NCI-H1417 treated with DMSO at 0.1 percent for 48 hours (cell line): ENCODE results near the gene DYNC1H1.

ENCODE experiments used
- DNase-seq: peaks from one replicate; lab custom pipeline; 2025; lab: John Stamatoyannopoulos, UW

DYNC1H1 gene

GRCh38 chr14:101997429-101998336 lies 33.3 kb downstream of the DYNC1H1 start:
- no peak for DNase-seq

- no peak for DNase-seq
Measured at GRCh38 chr14:102000902-102001301, 36.5 kb downstream of the DYNC1H1 start.

DNA sequence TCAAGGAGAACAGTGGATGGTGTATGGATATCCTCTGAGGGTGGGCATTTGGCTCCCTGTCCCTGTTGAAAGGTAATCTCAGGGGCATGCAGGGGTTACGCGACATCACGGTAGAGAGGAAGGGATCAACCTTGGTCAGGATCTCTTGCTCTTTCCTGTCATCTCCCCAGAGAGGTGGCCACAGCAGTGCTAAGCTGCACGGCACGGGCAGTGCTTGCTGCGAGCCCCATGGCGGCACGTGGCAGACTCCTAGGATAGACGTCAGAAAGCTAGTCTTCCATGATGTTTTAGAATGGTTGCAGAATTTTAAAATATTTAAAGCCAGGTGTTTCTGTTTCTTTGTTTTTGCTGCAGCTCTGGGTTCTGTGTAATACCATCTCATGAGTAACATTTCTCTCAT lies 41.0 kb downstream of the DYNC1H1 start:
- no peak for DNase-seq

GRCh38 chr14:102007916-102008418 lies 43.6 kb downstream of the DYNC1H1 start:
- DNase-seq = no peak

- no peak for DNase-seq
Measured at GRCh38 chr14:102008891-102009290, 44.5 kb downstream of the DYNC1H1 start.

DNA sequence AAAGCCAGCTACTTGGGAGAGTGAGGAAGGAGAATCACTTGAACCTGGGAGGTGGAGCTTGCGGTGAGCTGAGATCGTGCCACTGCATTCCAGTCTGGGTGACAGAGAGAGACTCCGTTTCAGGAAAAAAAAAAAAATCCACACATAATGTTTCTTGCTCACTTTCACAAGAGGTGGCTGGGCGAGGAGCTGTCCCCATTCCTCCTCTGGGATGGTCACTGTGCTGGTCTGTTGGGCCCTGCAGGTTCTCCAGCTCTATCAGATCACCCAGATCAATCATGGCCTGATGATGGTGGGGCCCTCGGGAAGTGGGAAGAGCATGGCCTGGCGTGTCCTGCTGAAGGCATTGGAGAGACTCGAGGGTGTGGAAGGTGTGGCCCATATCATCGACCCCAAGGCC lies 47.3 kb downstream of the DYNC1H1 start:
- DNase-seq = no peak

DNA sequence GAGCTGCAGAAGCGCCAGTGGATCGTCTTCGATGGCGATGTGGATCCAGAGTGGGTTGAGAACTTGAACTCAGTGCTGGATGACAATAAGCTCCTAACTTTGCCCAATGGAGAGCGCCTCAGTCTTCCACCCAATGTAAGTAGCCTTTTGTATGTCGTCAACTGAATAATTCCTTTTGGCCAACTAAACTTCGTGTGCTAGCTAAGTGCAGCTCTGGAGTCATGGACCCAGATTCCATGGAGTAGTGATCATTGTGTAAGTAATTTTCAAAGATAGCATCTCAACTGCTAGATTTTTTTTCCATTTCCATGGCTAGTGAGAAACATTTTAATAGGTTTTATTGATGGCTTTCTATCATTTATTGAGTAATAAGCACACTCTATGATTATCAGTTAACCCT lies 48.0 kb downstream of the DYNC1H1 start:
- no peak for DNase-seq

DNA sequence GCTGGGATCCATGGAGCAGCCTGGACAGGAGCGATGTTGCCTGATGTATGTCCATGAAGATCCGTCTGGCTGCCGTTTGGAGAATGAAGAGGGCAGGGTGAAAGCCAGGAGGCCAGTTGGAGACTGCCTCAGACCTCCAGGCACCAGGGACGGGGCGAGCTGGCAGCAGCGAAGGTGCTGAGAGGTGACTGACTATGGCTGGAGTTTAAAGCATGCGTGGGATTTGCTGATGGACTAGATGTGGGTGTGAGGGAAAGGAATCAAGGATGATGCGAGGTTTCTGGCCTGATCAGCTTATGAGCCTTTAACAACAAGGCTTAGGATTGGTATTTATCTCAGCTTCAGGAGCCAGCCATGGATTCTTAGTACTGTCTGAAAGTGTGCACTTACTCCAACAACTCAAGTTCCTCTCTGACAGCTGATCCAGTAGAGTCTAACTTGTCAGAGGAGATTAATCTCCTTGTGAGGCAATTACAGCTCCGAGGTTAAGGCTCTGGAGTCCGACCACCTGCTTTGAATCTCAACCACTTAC lies 49.4 kb downstream of the DYNC1H1 start:
- no peak for DNase-seq

- DNase-seq = no peak
Measured at GRCh38 chr14:102015045-102015685, 50.8 kb downstream of the DYNC1H1 start.

DNA sequence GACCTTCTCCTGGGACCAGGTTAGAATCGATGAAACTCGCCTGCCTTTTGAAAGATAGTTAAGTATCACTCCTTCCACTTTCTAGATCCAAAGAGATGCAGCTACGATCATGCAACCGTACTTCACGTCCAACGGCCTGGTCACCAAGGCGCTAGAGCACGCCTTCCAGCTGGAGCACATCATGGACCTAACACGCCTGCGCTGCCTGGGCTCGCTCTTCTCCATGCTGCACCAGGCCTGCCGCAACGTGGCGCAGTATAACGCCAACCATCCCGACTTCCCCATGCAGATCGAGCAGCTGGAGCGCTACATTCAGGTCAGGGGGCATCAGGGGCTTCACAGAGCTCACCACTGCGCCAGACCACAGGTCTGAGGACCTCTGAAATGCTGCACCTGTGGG lies 51.4 kb downstream of the DYNC1H1 start:
- DNase-seq = no peak

DNA sequence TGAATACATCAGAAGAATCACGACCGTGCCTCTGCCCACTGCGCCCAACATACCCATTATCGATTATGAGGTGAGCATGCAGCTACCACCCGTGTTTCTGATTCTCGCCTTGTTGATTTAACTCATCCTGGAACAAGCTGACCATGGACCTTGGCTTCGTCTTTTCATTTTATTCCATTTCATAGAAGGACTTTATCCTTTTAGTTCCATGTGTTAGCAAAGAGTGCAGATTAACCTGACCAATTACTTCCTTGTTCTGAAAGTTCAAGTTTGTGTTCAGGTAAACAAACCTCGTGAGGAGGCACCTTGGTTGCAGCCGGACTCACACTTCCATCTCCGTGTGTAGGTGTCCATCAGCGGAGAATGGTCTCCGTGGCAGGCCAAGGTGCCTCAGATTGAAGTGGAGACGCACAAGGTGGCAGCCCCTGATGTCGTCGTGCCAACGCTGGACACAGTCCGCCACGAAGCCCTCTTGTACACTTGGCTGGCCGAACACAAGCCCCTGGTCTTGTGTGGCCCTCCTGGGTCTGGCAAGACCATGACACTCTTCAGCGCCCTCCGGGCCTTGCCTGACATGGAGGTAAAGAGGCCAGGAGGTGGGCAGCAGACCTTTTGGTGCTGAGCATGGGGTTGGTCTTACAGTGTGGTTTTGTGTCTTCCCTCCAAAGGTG lies 52.2 kb downstream of the DYNC1H1 start:
- DNase-seq = no peak

DNA sequence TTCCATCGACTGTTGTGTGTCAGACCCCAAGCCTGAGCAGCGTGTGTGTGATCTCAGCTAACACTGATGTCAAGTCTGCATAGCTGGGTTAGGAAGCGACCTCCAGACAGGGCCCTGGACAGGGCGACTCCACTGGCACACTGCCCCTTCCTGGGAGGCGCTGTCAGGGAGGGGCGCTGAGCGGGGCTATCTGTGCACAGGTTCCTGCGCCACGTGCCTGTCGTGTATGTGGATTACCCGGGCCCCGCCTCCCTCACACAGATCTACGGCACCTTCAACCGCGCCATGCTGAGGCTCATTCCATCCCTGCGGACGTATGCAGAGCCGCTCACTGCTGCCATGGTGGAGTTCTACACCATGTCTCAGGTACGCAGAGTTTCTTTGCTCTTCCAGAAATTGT lies 53.9 kb downstream of the DYNC1H1 start:
- DNase-seq = no peak

- no peak for DNase-seq
Measured at GRCh38 chr14:102019006-102019540, 54.7 kb downstream of the DYNC1H1 start.

GRCh38 chr14:102020058-102020971 lies 55.9 kb downstream of the DYNC1H1 start:
- no peak for DNase-seq

DNA sequence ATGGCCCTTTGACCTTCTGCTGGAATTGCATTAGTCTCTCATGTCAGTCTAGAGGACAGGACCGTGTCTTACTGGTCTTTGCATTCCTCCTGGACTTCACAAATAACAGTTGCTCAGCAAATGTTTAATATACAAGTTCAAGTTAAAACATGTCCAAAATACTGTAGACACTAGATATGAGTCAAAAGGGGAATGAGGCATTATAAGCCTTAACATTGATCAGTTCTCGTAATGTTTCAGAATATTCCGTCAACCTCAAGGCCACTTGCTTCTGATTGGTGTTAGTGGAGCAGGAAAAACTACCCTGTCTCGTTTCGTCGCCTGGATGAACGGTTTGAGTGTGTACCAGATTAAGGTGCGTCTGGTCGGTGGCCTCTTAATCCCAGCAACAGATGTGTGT lies 62.6 kb downstream of the DYNC1H1 start:
- DNase-seq = no peak

DNA sequence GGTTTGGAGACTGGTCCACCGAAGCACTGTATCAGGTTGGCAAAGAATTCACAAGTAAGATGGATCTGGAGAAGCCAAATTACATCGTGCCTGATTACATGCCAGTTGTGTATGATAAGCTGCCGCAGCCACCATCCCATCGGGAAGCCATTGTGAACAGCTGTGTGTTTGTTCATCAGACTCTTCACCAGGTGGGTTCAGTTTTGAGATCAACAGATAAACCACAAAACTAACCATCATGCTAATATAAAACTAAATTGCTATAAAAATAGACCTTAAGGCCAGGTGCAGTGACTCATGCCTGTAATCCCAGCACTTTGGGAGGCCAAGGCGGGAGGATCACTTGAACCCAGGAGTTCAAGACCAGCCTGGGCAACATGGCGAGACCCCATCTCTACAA lies 63.6 kb downstream of the DYNC1H1 start:
- DNase-seq = no peak

GRCh38 chr14:102028733-102029132 lies 64.4 kb downstream of the DYNC1H1 start:
- no peak for DNase-seq

DNA sequence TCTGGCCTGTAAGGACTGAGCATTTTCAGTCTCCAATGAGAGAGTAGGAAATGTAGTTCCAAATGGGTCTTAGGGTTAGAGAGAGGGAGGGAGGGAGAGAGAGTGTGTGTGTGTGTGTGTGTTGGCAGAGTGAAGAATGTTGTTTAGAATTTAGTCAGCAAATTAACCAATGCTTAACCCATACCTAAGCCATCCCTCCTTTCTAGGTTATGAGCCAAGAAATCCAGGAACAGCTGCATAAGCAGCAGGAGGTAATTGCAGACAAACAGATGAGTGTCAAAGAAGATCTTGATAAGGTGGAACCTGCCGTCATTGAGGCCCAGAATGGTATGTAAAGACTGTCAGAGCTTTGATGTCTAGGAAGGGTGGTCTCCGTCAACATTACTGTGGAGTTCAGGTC lies 65.6 kb downstream of the DYNC1H1 start:
- DNase-seq = no peak

DNA sequence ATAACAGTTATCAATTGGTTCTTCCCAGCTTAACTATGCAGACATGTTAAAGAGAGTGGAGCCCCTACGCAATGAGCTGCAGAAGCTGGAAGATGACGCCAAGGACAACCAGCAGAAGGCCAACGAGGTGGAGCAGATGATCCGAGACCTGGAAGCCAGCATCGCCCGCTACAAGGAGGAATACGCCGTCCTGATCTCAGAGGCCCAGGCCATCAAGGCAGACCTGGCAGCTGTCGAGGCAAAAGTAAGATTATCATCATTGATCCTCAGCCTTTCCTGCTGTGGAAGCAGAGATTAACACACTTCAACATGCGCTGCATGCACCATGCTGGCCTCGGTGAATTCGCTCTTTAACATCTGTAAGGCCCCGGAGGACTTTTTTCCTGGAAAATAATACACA lies 68.9 kb downstream of the DYNC1H1 start:
- no peak for DNase-seq

GRCh38 chr14:102034301-102034700 lies 69.9 kb downstream of the DYNC1H1 start:
- DNase-seq = no peak

- DNase-seq = no peak
Measured at GRCh38 chr14:102035914-102036313, 71.5 kb downstream of the DYNC1H1 start.
